ENCODE measurements around the gene TXNDC17.
"Not testable (repeated sequence)": the region's sequence is repeated elsewhere in the genome, so short reads cannot be mapped to it uniquely, and the experiment has no call there.

DNA sequence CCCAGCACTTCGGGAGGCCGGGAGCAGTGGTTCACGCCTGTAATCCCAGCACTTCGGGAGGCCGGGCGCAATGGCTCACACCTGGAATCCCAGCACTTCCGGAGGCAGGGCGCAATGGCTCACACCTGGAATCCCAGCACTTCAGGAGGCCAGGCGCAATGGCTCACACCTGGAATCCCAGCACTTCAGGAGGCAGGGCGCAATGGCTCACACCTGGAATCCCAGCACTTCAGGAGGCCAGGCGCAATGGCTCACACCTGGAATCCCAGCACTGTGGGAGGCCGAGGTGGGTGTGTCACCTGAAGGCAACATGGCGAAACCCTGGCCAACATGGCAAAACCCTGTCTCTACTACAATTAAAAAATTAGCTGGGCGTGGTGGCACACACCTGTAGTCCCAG, 47.5 kb upstream of the TXNDC17 start:
- TF ChIP-seq, protein P1, sequence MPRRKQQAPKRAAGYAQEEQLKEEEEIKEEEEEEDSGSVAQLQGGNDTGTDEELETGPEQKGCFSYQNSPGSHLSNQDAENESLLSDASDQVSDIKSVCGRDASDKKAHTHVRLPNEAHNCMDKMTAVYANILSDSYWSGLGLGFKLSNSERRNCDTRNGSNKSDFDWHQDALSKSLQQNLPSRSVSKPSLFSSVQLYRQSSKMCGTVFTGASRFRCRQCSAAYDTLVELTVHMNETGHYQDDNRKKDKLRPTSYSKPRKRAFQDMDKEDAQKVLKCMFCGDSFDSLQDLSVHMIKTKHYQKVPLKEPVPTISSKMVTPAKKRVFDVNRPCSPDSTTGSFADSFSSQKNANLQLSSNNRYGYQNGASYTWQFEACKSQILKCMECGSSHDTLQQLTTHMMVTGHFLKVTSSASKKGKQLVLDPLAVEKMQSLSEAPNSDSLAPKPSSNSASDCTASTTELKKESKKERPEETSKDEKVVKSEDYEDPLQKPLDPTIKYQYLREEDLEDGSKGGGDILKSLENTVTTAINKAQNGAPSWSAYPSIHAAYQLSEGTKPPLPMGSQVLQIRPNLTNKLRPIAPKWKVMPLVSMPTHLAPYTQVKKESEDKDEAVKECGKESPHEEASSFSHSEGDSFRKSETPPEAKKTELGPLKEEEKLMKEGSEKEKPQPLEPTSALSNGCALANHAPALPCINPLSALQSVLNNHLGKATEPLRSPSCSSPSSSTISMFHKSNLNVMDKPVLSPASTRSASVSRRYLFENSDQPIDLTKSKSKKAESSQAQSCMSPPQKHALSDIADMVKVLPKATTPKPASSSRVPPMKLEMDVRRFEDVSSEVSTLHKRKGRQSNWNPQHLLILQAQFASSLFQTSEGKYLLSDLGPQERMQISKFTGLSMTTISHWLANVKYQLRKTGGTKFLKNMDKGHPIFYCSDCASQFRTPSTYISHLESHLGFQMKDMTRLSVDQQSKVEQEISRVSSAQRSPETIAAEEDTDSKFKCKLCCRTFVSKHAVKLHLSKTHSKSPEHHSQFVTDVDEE (CRISPR knock-in tag; IDR thresholded peaks at IDR 0.05): not testable (repeated sequence)
- TF ChIP-seq TOX (CRISPR knock-in tag; IDR thresholded peaks at IDR 0.05; ENCODE audit: borderline replicate concordance): not testable (repeated sequence)
- TF ChIP-seq, protein P2, sequence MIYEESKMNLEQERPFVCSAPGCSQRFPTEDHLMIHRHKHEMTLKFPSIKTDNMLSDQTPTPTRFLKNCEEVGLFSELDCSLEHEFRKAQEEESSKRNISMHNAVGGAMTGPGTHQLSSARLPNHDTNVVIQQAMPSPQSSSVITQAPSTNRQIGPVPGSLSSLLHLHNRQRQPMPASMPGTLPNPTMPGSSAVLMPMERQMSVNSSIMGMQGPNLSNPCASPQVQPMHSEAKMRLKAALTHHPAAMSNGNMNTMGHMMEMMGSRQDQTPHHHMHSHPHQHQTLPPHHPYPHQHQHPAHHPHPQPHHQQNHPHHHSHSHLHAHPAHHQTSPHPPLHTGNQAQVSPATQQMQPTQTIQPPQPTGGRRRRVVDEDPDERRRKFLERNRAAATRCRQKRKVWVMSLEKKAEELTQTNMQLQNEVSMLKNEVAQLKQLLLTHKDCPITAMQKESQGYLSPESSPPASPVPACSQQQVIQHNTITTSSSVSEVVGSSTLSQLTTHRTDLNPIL (CRISPR knock-in tag; IDR thresholded peaks at IDR 0.05; ENCODE audit: low read depth): not testable (repeated sequence)

Measured in SK-N-SH treated with all-trans-retinoic acid at 6 μM for 48 hours (cell line).